GM21786 (cell line): ENCODE data around the gene IGSF22.
A peak's percentile ranks its signal among the peaks of the same experiment; 100 is the strongest.

Experiments
- ATAC-seq: cut with Tn5 transposase; IDR thresholded peaks from one replicate; pipeline ENCODE4 v1.9.1; 2021; ENCODE audit not compliant: unreplicated experiment

Gene IGSF22

GRCh38 chr11:18745251-18745650 is 19.3 kb upstream of the IGSF22 start:
- ATAC-seq = no peak

GRCh38 chr11:18743900-18744514 is 18.0 kb upstream of the IGSF22 start:
- no peak for ATAC-seq

GRCh38 chr11:18743365-18743764 is 17.4 kb upstream of the IGSF22 start:
- ATAC-seq = no peak

- no peak for ATAC-seq
Measured at GRCh38 chr11:18741783-18742182, 15.8 kb upstream of the IGSF22 start.

GRCh38 chr11:18739685-18740084 is 13.7 kb upstream of the IGSF22 start:
- ATAC-seq = no peak

GRCh38 chr11:18737642-18738041 is 11.7 kb upstream of the IGSF22 start:
- ATAC-seq = no peak

GRCh38 chr11:18736590-18737148 is 10.7 kb upstream of the IGSF22 start:
- no peak for ATAC-seq

- ATAC-seq = no peak
Measured at GRCh38 chr11:18733202-18733601, 7.2 kb upstream of the IGSF22 start.

- no peak for ATAC-seq
Measured at GRCh38 chr11:18731949-18732821, 6.2 kb upstream of the IGSF22 start.

GRCh38 chr11:18731441-18731840 is 5.5 kb upstream of the IGSF22 start:
- ATAC-seq = no peak

- ATAC-seq = no peak
Measured at GRCh38 chr11:18730020-18730419, 4.0 kb upstream of the IGSF22 start.

- no peak for ATAC-seq
Measured at GRCh38 chr11:18729426-18729825, 3.4 kb upstream of the IGSF22 start.

GRCh38 chr11:18728658-18729057 is 2.7 kb upstream of the IGSF22 start:
- no peak for ATAC-seq

- ATAC-seq = no peak
Measured at GRCh38 chr11:18727479-18728236, 1.7 kb upstream of the IGSF22 start.

GRCh38 chr11:18723991-18724390 is 2.0 kb downstream of the IGSF22 start:
- no peak for ATAC-seq

GRCh38 chr11:18722293-18722637 is 3.7 kb downstream of the IGSF22 start:
- ATAC-seq = no peak

- peak; percentile 81 for ATAC-seq
Measured at GRCh38 chr11:18721561-18722292, 4.3 kb downstream of the IGSF22 start.

- peak; percentile 63 for ATAC-seq
Measured at GRCh38 chr11:18720808-18721560, 5.0 kb downstream of the IGSF22 start.

- no peak for ATAC-seq
Measured at GRCh38 chr11:18720091-18720807, 5.7 kb downstream of the IGSF22 start.
